ENCODE data around the gene SLC25A39. TPM values are rescaled to one million over a fixed set of nuclear protein-coding genes. Genes with fewer than 3 reads are reported as not detected.

SLC25A39 gene
- total and polyA plus RNA-seq, 8 donors = 50.7 to 155 (median 68.2) TPM

GRCh38 chr17:44309472-44309871 is 15.2 kb downstream of the SLC25A39 start:
- no peaks in the 10 kb centered on the region for H3K27me3 ChIP-seq
- 74 to 92% methylated on average over 5 of the region's 5 CpGs for WGBS, 2 donors
- no peaks in the 10 kb centered on the region for H3K9me3 ChIP-seq
- H3K36me3 ChIP-seq = no peaks in the 10 kb centered on the region
- peak overlapping the region in 1 of 4 donors; percentile 52 for H3K4me3 ChIP-seq
- intact Hi-C loops (cut with DNase I) = no loop called here
- ATAC-seq (no peak), DNase-seq (no peak), FAIRE-seq (no peak)
- H3K27ac ChIP-seq = no peak overlapping the region
- TF ChIP-seq, protein P1, sequence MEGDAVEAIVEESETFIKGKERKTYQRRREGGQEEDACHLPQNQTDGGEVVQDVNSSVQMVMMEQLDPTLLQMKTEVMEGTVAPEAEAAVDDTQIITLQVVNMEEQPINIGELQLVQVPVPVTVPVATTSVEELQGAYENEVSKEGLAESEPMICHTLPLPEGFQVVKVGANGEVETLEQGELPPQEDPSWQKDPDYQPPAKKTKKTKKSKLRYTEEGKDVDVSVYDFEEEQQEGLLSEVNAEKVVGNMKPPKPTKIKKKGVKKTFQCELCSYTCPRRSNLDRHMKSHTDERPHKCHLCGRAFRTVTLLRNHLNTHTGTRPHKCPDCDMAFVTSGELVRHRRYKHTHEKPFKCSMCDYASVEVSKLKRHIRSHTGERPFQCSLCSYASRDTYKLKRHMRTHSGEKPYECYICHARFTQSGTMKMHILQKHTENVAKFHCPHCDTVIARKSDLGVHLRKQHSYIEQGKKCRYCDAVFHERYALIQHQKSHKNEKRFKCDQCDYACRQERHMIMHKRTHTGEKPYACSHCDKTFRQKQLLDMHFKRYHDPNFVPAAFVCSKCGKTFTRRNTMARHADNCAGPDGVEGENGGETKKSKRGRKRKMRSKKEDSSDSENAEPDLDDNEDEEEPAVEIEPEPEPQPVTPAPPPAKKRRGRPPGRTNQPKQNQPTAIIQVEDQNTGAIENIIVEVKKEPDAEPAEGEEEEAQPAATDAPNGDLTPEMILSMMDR (IDR thresholded peaks at IDR 0.05) = no peak
- peaks cover 6 to 8% (median 6%) of the 10 kb centered on the region in 3 donors for H3K4me1 ChIP-seq

- Histone ChIP-seq H3K27ac (no peak overlapping the region), H3K27me3 (no peaks in the 10 kb centered on the region), H3K36me3 (no peaks in the 10 kb centered on the region), H3K9me3 (no peaks in the 10 kb centered on the region), H3K4me3 (peak overlapping the region in 2 of 4 donors; percentile 52 to 53), H3K4me1 (peaks cover 6 to 8% (median 6%) of the 10 kb centered on the region in 3 donors)
- FAIRE-seq (no peak), DNase-seq (peak in 1 of 6 donors; percentile 46), ATAC-seq (peak in 2 of 4 donors; percentile 24 to 53)
- TF ChIP-seq, protein P1 (IDR thresholded peaks at IDR 0.05) = no peak
- intact Hi-C loops (cut with DNase I) = no loop called here
- 18 to 26% methylated on average over 15 of the region's 15 CpGs for WGBS, 2 donors
These were observed 15.8 kb downstream of the SLC25A39 start for GRCh38 chr17:44308865-44309264.

DNA sequence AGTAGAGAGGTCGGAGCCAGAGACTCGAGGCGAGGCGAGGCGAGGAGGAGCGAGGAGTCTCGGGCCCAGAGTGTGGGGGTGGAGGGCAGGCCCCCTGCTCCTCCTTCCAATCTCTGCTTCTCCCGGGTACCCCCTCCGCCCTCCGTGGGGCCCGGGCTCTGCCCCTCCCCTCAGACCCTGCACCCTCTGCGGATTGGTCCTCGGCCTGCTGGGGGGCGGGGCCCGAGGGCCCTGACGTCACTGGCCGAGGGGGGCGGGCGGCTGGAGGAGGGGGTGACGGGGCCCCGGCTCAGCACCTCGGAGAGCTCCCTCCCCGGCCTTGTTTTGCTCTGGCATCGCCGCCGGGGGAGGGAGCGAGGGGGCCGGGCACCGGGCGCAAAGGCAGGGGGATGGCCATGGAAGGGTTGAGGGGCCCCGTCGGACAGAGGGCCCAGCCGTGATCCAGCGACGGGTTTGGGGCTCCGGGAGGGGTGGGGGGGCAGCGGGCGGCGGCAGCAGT is 16.3 kb downstream of the SLC25A39 start, which contains the start of gene RUNDC3A:
RUNDC3A (plus strand) TSS at position 282 of the 499 bp plus-strand sequence. CDS start 232 bp downstream, outside the sequence.
- H3K4me1 ChIP-seq = peaks cover 6 to 8% (median 6%) of the 10 kb centered on the region in 3 donors
- peak within 1 kb of the TSS in 1 of 4 donors; percentile 22 for H3K27ac ChIP-seq
- DNase-seq (peak; percentile 83 to 96 (median 92)), ATAC-seq (peak; percentile 96 to 98 (median 97)), FAIRE-seq (no peak)
- WGBS, 2 donors = 1% methylated on average over 23 to 39 of the region's 39 CpGs
- no peaks in the 10 kb centered on the region for H3K27me3 ChIP-seq
- TF ChIP-seq, protein P1 (IDR thresholded peaks at IDR 0.05) = no peak
- intact Hi-C loops (cut with DNase I) = no loop called here
- H3K36me3 ChIP-seq = no peaks in the 10 kb centered on the region
- no peaks in the 10 kb centered on the region for H3K9me3 ChIP-seq
- H3K4me3 ChIP-seq = peak within 1 kb of the TSS; percentile 18 to 53 (median 49)

- DNase-seq (peak in 5 of 6 donors; percentile 43 to 85 (median 66)), ATAC-seq (peak; percentile 71 to 79 (median 76)), FAIRE-seq (no peak)
- TF ChIP-seq, protein P1 (IDR thresholded peaks at IDR 0.05) = no peak
- H3K9me3 ChIP-seq = no peaks in the 10 kb centered on the region
- no peaks in the 10 kb centered on the region for H3K27me3 ChIP-seq
- peak overlapping the region in 1 of 4 donors; percentile 22 for H3K27ac ChIP-seq
- H3K36me3 ChIP-seq = no peaks in the 10 kb centered on the region
- intact Hi-C loops (cut with DNase I) = no loop called here
- H3K4me3 ChIP-seq = peak overlapping the region in 3 of 4 donors; percentile 46 to 53 (median 52)
- 2 to 3% methylated on average over 25 to 26 of the region's 26 CpGs for WGBS, 2 donors
- H3K4me1 ChIP-seq = peaks cover 6 to 8% (median 6%) of the 10 kb centered on the region in 3 donors
These were observed 17.0 kb downstream of the SLC25A39 start for GRCh38 chr17:44307387-44308186.
